HG03439 (cell line): ENCODE results near the gene UMPS.

ENCODE experiments used
- ATAC-seq: cut with Tn5 transposase; IDR thresholded peaks from one replicate; pipeline ENCODE4 v1.9.1; 2021; ENCODE audit warnings: mild to moderate bottlenecking, moderate library complexity; ENCODE audit not compliant: unreplicated experiment

Gene UMPS

GRCh38 chr3:124797426-124797945 is 67.2 kb downstream of the UMPS start:
- ATAC-seq, result no peak
